ENCODE data around the gene SNORC. TPM values are rescaled to one million over a fixed set of nuclear protein-coding genes. Genes with fewer than 3 reads are reported as not detected.

The SNORC gene
- total RNA-seq, 1 donor from 2014 or later = 5.0 TPM

DNA sequence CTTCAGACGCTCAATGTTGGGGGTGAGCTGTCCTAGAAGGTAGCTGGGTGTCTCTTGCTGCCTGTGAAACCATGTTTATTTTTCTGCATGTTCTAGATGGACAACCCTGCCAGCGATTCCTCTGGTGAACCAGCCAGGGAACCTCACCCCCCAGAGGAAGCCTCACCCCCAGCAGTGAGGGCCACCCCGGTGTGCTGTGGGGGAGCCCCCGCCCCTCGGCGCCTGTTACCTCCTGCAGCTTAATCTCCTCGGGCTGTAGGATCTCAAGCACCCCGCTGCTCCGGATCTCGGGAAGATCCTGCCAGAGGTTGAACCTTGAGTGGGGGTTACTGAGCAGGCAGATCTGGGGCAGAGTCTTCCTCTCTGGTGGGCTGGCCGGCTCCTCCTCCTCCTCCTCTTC is 50.0 kb downstream of the SNORC start:
- no peak overlapping the region for H3K4me3 ChIP-seq (ENCODE audit: low read depth, low read length)
- TF ChIP-seq, protein P1, sequence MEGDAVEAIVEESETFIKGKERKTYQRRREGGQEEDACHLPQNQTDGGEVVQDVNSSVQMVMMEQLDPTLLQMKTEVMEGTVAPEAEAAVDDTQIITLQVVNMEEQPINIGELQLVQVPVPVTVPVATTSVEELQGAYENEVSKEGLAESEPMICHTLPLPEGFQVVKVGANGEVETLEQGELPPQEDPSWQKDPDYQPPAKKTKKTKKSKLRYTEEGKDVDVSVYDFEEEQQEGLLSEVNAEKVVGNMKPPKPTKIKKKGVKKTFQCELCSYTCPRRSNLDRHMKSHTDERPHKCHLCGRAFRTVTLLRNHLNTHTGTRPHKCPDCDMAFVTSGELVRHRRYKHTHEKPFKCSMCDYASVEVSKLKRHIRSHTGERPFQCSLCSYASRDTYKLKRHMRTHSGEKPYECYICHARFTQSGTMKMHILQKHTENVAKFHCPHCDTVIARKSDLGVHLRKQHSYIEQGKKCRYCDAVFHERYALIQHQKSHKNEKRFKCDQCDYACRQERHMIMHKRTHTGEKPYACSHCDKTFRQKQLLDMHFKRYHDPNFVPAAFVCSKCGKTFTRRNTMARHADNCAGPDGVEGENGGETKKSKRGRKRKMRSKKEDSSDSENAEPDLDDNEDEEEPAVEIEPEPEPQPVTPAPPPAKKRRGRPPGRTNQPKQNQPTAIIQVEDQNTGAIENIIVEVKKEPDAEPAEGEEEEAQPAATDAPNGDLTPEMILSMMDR (conservative IDR thresholded peaks at IDR 0.05; ENCODE audit: low read depth, low read length) = no peak
- no peak for DNase-seq (ENCODE audit: low read depth)

DNA sequence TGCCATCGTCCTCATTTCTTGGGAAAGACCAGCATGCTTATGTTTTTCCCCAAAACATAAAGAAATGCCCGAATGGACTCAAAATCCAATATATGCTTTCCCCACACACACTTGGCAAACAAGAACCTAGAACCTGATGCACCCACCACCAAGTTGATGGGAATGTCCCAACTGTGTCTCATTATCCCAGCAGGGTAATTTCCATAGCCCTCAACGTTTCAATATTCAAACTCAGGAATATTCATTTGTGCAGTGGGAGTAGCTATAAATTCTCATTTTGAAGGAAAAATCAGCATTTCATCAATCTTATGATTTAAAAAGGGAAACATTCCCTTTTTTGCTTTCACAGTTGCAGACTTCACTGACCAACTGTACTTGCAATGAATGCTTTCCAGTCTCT is 50.7 kb downstream of the SNORC start:
- TF ChIP-seq, protein P1 (conservative IDR thresholded peaks at IDR 0.05; ENCODE audit: low read depth, low read length) = no peak
- no peak overlapping the region for H3K4me3 ChIP-seq (ENCODE audit: low read depth, low read length)
- no peak for DNase-seq (ENCODE audit: low read depth)

DNA sequence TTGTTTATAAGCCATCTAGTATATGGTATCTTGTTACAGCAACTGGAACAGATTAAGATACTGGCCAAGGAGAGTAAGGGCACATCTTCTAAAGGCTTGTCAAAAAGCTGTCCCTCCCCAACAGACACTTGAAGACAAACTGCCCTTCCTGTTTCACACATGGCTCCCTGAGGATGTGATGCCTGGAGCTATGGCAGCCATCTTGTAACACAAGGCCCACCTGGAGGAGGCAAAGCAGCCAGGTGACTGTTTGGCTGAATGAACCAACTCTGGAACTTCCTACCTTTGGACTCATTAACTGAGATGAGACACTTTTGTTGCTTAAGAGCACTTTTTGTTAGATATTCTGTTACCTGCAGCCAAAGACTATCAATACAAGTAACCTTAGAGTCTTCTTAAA is 54.4 kb downstream of the SNORC start:
- TF ChIP-seq, protein P1 (conservative IDR thresholded peaks at IDR 0.05; ENCODE audit: low read depth, low read length) = no peak
- H3K4me3 ChIP-seq (ENCODE audit: low read depth, low read length) = no peak overlapping the region
- no peak for DNase-seq (ENCODE audit: low read depth)

DNA sequence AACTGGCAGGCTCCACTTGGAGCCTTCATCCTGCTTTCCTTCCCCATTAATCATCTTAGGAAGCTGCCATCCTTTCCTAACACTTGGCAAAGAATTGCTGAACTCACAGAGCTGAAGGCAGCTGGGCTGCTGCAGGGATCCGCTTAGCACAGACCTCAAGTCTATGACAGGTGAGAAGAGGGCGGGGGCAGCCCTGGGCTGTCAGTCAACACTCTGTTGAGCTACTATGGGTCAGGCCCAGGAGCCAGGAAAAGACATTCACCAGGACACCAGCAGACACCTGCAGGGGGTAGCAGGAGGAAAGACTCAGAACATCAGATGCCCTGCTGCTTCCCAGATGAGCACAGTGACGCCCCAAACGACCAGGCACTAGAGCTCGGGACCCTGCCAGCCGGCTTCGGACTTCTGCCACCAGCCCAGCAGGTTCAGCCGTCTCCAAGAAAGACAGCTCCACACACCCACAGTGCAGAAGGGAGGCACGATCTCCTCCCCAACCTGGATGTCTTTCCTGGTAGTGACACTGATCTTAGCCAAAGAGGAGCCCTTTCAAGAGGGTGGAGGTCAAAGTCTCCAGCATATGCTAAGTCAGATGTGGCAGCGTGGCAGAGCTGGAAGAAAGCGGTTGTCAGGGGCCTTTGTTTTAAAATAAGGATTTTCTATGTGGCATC is 55.2 kb downstream of the SNORC start:
- TF ChIP-seq, protein P1 (conservative IDR thresholded peaks at IDR 0.05; ENCODE audit: low read depth, low read length) = no peak
- no peak for DNase-seq (ENCODE audit: low read depth)
- no peak overlapping the region for H3K4me3 ChIP-seq (ENCODE audit: low read depth, low read length)

DNA sequence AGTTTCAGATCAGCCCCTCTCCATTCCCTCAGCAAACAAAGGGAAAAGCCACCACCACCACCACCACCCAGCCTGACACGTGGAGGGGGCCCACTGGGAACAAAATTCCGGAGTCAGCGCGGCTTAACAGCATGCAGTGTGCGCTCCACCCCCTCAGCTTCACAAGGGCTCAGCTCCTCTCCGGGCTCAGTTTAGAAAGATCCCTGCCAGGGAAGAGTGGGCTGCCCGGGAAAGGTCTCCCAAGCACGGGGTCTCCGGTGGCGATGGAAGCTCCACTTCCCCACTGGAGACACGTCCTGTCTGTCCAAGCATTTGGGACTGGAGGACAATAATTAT is 55.7 kb downstream of the SNORC start:
- no peak for DNase-seq (ENCODE audit: low read depth)
- TF ChIP-seq, protein P1 (conservative IDR thresholded peaks at IDR 0.05; ENCODE audit: low read depth, low read length) = no peak
- H3K4me3 ChIP-seq (ENCODE audit: low read depth, low read length) = no peak overlapping the region

DNA sequence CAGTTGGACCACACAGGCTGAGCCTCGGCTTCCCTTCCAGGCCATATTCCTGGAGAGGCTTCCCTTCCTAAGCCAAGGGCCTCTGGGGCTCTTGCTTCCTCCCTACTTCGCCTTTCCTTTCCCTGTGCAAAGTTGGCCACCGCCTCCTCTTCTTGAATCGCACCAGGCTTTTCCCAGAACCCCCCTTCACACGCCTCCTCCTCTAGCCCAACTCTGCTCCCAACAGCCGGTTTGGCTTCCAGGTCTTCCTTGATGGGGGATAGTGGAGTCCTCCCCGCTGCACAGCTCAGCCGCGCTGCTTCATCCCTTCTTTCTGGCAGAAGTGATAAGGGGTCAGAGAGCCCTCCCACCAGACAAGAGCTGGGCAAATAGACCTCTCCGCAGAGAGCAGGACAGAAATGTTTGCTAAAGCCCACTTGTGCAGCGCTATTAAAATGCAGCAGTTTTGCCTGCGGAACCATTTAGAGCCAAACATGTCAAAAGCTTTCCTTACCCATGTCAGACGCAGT is 56.4 kb downstream of the SNORC start:
- TF ChIP-seq, protein P1 (conservative IDR thresholded peaks at IDR 0.05; ENCODE audit: low read depth, low read length) = no peak
- DNase-seq (ENCODE audit: low read depth) = no peak
- H3K4me3 ChIP-seq (ENCODE audit: low read depth, low read length) = no peak overlapping the region
